ENCODE measurements around the gene NACA2. TPM values are rescaled to one million over a fixed set of nuclear protein-coding genes. Genes with fewer than 3 reads are reported as not detected.
A peak's percentile ranks its signal among the peaks of the same experiment; 100 is the strongest.

The NACA2 gene
- total RNA-seq, 1 experiment from 2014 or later: not detected

DNA sequence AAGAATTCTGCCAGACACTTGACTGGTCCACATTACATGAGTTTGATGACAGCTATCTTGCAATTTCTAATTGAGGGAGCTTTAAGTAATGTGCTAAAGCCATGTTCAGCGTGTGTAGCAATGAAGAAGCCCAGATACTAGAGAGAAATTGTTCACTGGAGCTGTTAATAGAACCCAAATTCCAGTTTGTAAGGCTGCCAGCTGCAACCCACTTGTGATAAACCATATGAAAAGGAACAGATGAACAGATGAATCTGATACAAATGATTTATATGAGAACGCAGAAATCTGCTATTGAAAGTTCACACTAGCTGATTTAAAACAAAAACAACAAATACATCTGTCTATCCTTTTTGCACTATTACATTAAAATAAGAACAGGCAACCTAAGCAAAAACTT, 6.2 kb downstream of the NACA2 start:
- Histone ChIP-seq H2AFZ (ENCODE audit: low read length) (0 out of 2 replicates have a peak overlapping the region, but pooled peaks have one; percentile 1), H3K79me2 (ENCODE audit: low read length) (no peaks in the 10 kb centered on the region), H3K4me1 (ENCODE audit: insufficient read depth, low read length) (peaks cover 29% of the 10 kb centered on the region), H3K4me3 (ENCODE audit: low read length) (no peak overlapping the region), H3F3A (ENCODE audit: low read length, unreplicated experiment) (no peaks in the 10 kb centered on the region), H3K27me3 (ENCODE audit: low read length) (no peaks in the 10 kb centered on the region), H3K27ac (ENCODE audit: low read length) (no peak overlapping the region), H3K9ac (ENCODE audit: low read length) (no peak overlapping the region), H3K4me2 (ENCODE audit: low read length) (no peak overlapping the region), H3K36me3 (ENCODE audit: low read depth, low read length) (no peaks in the 10 kb centered on the region), H3K9me2 (replicated peaks; ENCODE audit: low read length) (no peaks in the 10 kb centered on the region; the same call in 1 of the 2 replicates), H4K20me1 (ENCODE audit: low read length) (no peaks in the 10 kb centered on the region), H3K9me3 (ENCODE audit: low read length) (no peaks in the 10 kb centered on the region)
- CTCF ChIA-PET: interaction anchor here (0.5 to 0.6 kb wide), 3 partner anchors 48 to 252 kb away, joined by 3 to 6 read pairs (median 6); no protein-coding TSS in a partner anchor
- DNase-seq (no peak), ATAC-seq (no peak)
- POLR2A ChIA-PET (ENCODE audit: unreplicated experiment): no interaction called here
- no TSS peak for BruUV-seq (replicated peaks)
- intact Hi-C loops (cut with micrococcal nuclease): no loop called here
- TF ChIP-seq EZH2 (IDR thresholded peaks at IDR 0.05; ENCODE audit: low read length, unreplicated experiment): no peak
- TF ChIP-seq, protein P1, sequence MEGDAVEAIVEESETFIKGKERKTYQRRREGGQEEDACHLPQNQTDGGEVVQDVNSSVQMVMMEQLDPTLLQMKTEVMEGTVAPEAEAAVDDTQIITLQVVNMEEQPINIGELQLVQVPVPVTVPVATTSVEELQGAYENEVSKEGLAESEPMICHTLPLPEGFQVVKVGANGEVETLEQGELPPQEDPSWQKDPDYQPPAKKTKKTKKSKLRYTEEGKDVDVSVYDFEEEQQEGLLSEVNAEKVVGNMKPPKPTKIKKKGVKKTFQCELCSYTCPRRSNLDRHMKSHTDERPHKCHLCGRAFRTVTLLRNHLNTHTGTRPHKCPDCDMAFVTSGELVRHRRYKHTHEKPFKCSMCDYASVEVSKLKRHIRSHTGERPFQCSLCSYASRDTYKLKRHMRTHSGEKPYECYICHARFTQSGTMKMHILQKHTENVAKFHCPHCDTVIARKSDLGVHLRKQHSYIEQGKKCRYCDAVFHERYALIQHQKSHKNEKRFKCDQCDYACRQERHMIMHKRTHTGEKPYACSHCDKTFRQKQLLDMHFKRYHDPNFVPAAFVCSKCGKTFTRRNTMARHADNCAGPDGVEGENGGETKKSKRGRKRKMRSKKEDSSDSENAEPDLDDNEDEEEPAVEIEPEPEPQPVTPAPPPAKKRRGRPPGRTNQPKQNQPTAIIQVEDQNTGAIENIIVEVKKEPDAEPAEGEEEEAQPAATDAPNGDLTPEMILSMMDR (conservative IDR thresholded peaks at IDR 0.05; ENCODE audit: low read depth, low read length): no peak
- no peak for TF ChIP-seq EZH2phosphoT487 (IDR thresholded peaks at IDR 0.05; ENCODE audit: borderline replicate concordance, low read length)

DNA sequence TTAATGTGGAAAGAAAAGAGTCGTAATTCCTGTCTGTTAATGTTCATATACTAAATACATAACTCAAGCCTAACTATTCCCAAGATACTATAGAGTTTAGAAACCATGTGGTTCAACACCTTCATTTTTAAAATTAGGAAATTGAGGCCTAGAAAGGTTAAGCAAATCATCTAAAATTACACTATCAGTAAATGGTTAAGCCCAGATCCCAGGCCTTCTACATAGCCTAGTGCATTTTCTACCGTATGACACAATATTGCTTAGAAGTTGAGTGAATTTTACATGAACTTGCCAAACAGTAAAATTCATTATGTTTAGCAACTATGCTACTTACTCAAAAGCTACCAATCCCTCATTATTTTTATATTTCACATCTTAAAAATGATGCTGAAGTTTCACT, 6.8 kb downstream of the NACA2 start:
- Histone ChIP-seq H3K4me3 (ENCODE audit: low read length) (no peak overlapping the region), H3K27me3 (ENCODE audit: low read length) (no peaks in the 10 kb centered on the region), H3F3A (ENCODE audit: low read length, unreplicated experiment) (no peaks in the 10 kb centered on the region), H3K79me2 (ENCODE audit: low read length) (no peaks in the 10 kb centered on the region), H2AFZ (ENCODE audit: low read length) (no peak overlapping the region), H3K4me1 (ENCODE audit: insufficient read depth, low read length) (peaks cover 30% of the 10 kb centered on the region), H3K4me2 (ENCODE audit: low read length) (no peak overlapping the region), H3K9me2 (replicated peaks; ENCODE audit: low read length) (no peaks in the 10 kb centered on the region; the same call in 1 of the 2 replicates), H3K9ac (ENCODE audit: low read length) (no peak overlapping the region), H3K36me3 (ENCODE audit: low read depth, low read length) (no peaks in the 10 kb centered on the region), H3K9me3 (ENCODE audit: low read length) (no peaks in the 10 kb centered on the region), H4K20me1 (ENCODE audit: low read length) (no peaks in the 10 kb centered on the region), H3K27ac (ENCODE audit: low read length) (no peak overlapping the region)
- no peak for TF ChIP-seq EZH2phosphoT487 (IDR thresholded peaks at IDR 0.05; ENCODE audit: borderline replicate concordance, low read length)
- no peak for TF ChIP-seq EZH2 (IDR thresholded peaks at IDR 0.05; ENCODE audit: low read length, unreplicated experiment)
- TF ChIP-seq, protein P1 (conservative IDR thresholded peaks at IDR 0.05; ENCODE audit: low read depth, low read length): no peak
- ATAC-seq: no peak
- no TSS peak for BruUV-seq (replicated peaks)
- DNase-seq: no peak
- intact Hi-C loops (cut with micrococcal nuclease): no loop called here
- CTCF ChIA-PET: interaction anchor here (0.5 to 1.5 kb wide), 5 partner anchors 49 to 946 kb away, joined by 3 to 18 read pairs (median 6); no protein-coding TSS in a partner anchor
- POLR2A ChIA-PET (ENCODE audit: unreplicated experiment): no interaction called here

DNA sequence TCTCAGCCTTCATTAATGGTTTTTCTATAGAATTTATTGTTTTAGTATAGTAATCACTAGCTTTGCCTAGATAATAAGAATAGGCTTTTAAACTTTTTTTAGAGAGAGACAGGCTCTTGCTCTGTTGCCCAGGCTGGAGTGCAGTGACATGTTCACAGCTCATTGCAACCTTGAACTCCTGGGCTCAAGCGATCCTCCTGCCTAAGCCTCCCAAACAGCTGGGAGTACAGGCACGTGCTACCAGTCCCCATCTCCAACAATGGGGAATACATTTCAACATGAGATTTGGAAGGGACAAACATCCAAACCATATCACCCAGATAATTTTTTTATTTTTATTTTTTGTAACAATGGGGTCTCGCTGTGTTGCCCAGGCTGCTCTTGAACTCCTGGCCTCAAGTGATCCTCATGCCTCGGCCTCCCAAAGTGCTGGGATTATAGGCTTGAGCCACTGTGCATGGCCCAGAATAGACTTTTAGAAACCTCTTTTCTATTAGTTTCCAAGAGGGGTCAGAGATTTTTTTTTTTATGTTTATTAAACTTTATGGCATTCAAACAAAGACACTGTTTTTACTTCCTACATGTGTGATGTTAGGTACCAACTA, 7.3 kb downstream of the NACA2 start:
- H3K4me2 ChIP-seq (ENCODE audit: low read length): no peak overlapping the region
- intact Hi-C loops (cut with micrococcal nuclease): loop anchor here (1.0 kb wide), 2 partner anchors 171 to 254 kb away; no protein-coding TSS in a partner anchor
- peaks cover 30% of the 10 kb centered on the region for H3K4me1 ChIP-seq (ENCODE audit: insufficient read depth, low read length)
- H3K9ac ChIP-seq (ENCODE audit: low read length): no peak overlapping the region
- H3K36me3 ChIP-seq (ENCODE audit: low read depth, low read length): no peaks in the 10 kb centered on the region
- no peaks in the 10 kb centered on the region; the same call in 1 of the 2 replicates for H3K9me2 ChIP-seq (replicated peaks; ENCODE audit: low read length)
- CTCF ChIA-PET: interaction anchor here (0.5 to 1.5 kb wide), 8 partner anchors 9 to 945 kb away, joined by 3 to 18 read pairs (median 6); no protein-coding TSS in a partner anchor
- H3K79me2 ChIP-seq (ENCODE audit: low read length): no peaks in the 10 kb centered on the region
- H3F3A ChIP-seq (ENCODE audit: low read length, unreplicated experiment): no peaks in the 10 kb centered on the region
- no peaks in the 10 kb centered on the region for H3K9me3 ChIP-seq (ENCODE audit: low read length)
- DNase-seq (no peak), ATAC-seq (no peak)
- H4K20me1 ChIP-seq (ENCODE audit: low read length): no peaks in the 10 kb centered on the region
- POLR2A ChIA-PET (ENCODE audit: unreplicated experiment): interaction anchor here (0.6 kb wide), 1 partner anchor 510 kb away, joined by 3 read pairs; no protein-coding TSS in a partner anchor
- no peak overlapping the region for H2AFZ ChIP-seq (ENCODE audit: low read length)
- TF ChIP-seq EZH2 (IDR thresholded peaks at IDR 0.05; ENCODE audit: low read length, unreplicated experiment) (no peak), EZH2phosphoT487 (IDR thresholded peaks at IDR 0.05; ENCODE audit: borderline replicate concordance, low read length) (no peak)
- TF ChIP-seq, protein P1 (conservative IDR thresholded peaks at IDR 0.05; ENCODE audit: low read depth, low read length): no peak
- no peaks in the 10 kb centered on the region for H3K27me3 ChIP-seq (ENCODE audit: low read length)
- no peak overlapping the region for H3K4me3 ChIP-seq (ENCODE audit: low read length)
- BruUV-seq (replicated peaks): no TSS peak
- no peak overlapping the region for H3K27ac ChIP-seq (ENCODE audit: low read length)
